Measurements from ENCODE around the gene CEL.
"Not testable (repeated sequence)": the region's sequence is repeated elsewhere in the genome, so short reads cannot be mapped to it uniquely, and the experiment has no call there.

- not testable (repeated sequence) for TF ChIP-seq CTCF (conservative IDR thresholded peaks at IDR 0.05; ENCODE audit: low read length); EZH2phosphoT487 (IDR thresholded peaks at IDR 0.05; ENCODE audit: borderline replicate concordance, low read depth, low read length)
These were observed 24.6 kb downstream of the CEL start for GRCh38 chr9:133086212-133086860.
